Right lung (tissue), 10 donors: ENCODE data around the gene C10orf143. TPM values are rescaled to one million over a fixed set of nuclear protein-coding genes. Genes with fewer than 3 reads are reported as not detected.
A peak's percentile ranks its signal among the peaks of the same experiment; 100 is the strongest.
"Not testable (repeated sequence)": the region's sequence is repeated elsewhere in the genome, so short reads cannot be mapped to it uniquely, and the experiment has no call there.

Experiments
- DNase-seq, 2 donors: peaks; one replicate each; pipeline ENCODE4 v3.0.0-alpha.2; 2013
- long read RNA-seq, 8 donors: transcript quantifications; one replicate each; lab custom pipeline, GENCODE V29; 2026
- polyA plus RNA-seq, 5 donors: library from polyadenylated mRNA; unstranded; fragments of 120-200 nt; gene quantifications; one replicate each; pipeline versions ENCODE4 v1.2.1 to v1.2.3, GENCODE V29; 2013; ENCODE audit warnings: inconsistent platforms in 1 of 5, low replicate concordance in 1 of 5; ENCODE audit not compliant: insufficient read length in 5 of 5, insufficient read depth in 1 of 5

The C10orf143 gene
- polyA plus RNA-seq, result 1 to 10 TPM; 4.1 to 5.8 (median 5.5) TPM
- long read RNA-seq, donor 1, result 0 reads
- long read RNA-seq, donor 2, partial matches to known transcripts, result 0 of 1 reads
- long read RNA-seq, donor 2, other reads (novel, unspliced or antisense), result 0 of 1 reads
- long read RNA-seq, donor 3, result 0 reads
- long read RNA-seq, donor 4, result 0 reads
- long read RNA-seq, donor 5, partial matches to known transcripts, result 0 of 3 reads
- long read RNA-seq, donor 5, other reads (novel, unspliced or antisense), result 0 of 3 reads
- long read RNA-seq, donor 6, result 0 reads
- long read RNA-seq, donor 7, partial matches to known transcripts, result 0 of 1 reads
- long read RNA-seq, donor 7, other reads (novel, unspliced or antisense), result 0 of 1 reads
- long read RNA-seq, donor 8, result 0 reads

DNA sequence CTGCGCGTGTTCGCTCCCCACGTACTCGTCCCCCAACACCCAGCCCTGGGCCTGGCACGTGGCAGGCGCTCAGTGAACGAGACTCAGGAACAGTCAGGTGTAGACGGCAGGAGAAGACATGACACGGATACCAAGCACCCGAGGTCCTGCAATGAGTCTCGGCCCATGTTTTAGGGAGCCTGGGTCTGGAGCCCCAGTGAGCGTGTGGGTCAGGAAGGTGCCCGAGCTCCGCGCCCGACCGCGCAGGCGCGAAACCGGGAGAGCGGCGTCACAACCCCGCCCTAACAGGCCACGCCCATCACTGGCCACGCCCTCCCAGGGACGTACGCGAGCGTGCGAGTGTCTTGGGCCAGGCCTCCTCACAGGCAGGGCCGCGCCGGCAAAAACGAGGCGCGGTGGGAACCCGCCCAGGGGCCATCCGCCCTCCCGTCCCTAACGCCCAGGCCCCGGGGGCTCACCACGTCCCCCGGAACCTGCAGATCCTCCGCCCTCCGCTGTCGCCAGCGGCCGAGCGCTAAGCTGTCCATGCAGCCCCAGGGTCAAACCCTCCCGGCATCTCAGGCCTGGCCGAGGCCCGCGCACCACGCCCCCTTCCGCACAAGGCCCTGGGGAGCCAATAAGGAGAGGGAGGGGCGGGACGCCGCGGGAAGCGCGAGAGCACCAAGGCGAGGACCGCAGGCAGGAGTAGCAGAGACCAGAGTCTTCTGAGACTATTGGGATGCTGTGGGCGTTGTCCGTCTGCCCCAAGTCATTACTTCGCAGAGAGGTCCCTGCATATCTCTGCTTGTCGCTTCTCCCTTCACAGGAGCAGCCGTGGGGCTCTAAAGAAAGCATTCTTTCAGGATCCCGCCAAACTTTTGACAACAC is at the start of gene C10orf143:
Gene C10orf143 (minus strand): TSS at position 585 of the 867 bp plus-strand sequence. CDS start 58 bp downstream, at position 527.
- DNase-seq, result peak; percentile 99 to 100

DNA sequence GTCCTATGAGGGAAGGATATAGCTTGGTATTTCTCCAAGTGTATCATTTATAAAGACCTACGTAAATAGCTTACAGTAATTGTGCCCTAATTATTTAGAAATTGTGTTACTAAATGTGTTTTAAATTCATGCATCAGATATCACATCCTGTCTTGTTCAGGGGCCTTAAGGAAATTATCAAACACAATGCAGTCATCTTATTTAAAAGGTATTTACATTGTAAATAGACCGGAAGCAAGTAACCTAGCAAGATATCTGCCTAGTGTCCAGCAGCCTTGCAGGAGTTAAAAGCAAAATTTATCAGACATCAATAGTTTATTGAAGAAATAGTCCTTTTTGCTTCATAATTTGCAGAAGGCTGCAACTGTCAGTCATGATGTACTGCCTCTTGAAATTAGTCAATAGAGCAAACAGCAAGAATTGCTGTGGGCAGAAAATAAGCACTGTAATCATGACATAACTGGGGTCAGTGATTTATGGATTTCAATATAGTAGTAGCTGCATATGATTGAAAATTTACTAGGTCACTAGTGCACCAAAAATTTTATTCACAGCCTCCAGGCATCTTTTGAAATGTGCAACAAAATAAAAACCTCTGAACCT is 48.7 kb upstream of the C10orf143 start:
- no peak for DNase-seq

- DNase-seq, result no peak
These were observed 35.4 kb upstream of the C10orf143 start for GRCh38 chr10:130146042-130146441.

GRCh38 chr10:130141878-130142277 is 31.2 kb upstream of the C10orf143 start:
- DNase-seq, result no peak

DNA sequence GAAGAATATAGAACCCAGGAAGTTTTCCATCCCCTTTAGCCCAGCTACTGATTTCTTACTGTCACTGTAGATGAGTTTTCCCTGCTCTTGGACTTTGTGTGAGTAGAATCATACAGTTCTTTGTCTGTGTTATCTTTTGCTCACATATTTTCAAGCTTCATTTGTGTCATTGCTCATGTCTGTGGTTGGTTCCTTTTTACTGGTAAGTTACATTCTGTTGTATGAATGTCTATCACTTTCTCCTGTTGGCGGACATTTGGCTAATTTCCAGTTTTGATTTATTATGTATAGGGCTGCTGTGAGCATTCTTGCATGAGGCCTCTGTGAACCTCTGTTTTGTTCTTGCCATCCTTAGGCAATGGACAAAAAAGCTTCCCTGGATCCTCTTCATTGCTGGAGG is 30.8 kb upstream of the C10orf143 start:
- DNase-seq, result no peak

- DNase-seq, result no peak
These were observed 30.4 kb upstream of the C10orf143 start for GRCh38 chr10:130141038-130141437.

DNA sequence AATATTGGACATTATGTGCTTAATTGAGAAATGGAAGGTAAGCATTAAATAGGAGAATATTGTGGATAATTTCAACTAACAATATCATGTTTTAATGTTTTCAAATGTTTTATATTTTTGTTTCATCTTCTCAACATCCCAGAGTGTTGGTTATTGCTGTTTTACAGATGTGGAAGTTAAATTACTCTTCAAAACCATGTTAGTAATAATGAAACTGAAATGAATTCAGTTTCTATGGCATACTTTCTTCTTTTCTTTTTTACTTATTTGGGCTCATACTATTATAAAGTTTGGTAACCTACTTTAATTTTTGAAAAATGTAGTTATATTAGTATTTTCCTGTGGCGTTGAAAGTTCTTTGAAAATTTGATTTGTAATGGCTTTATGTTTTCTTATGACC is 29.8 kb upstream of the C10orf143 start:
- DNase-seq, result no peak

- DNase-seq, result no peak
These were observed 27.8 kb upstream of the C10orf143 start for GRCh38 chr10:130138479-130138866.

- no peak for DNase-seq
These were observed 27.2 kb upstream of the C10orf143 start for GRCh38 chr10:130137659-130138478.

DNA sequence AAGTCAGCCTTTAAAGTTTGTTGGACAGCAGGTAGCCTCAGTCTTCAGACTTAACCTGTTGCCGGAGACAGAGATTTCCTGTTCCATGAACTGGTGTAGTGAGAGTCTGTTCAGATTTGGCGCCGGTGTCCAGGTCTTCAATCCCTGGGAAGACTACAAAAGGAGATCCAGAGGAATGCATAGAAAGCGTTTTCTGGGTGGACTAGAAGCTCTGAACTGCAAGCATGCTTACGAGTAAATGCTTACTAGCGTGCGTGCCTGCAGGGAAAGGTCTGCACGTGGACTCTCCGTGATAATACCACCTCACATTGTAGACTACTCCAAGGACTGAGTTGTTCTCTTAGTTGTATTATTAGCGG is 26.4 kb upstream of the C10orf143 start:
- DNase-seq, result no peak

- DNase-seq, result peak; percentile 81 to 83
These were observed 25.8 kb upstream of the C10orf143 start, which contains the start of gene GLRX3 for GRCh38 chr10:130136226-130137089. TSS of gene GLRX3 (plus strand) at chr10:130136391. CDS start at chr10:130136421, 30 bp downstream.

DNA sequence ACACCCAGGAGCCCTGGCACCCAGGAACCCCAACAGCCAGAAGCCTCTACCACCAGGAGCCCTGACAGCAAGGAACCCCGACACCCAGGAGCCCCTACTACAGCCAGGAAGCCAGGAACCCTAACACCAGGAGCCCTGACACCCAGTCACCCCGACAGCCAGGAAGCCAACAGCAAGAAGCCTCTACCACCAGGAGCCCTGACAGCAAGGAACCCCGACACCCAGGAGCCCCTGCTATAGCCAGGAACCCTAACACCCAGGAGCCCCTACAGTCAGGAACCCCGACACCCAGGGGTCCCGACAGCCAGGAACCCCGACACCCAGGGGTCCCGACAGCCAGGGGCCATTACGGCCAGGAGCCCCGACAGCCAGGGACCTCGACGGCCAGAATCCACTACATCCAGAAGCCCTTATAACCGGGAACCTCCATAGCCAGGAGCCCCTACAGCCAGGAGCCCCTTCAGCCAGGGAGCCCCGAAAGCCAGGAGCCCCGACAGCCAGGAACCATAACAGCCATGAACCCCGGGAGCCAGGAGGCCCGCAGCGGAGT is 25.1 kb upstream of the C10orf143 start:
- DNase-seq, result no peak

GRCh38 chr10:130128922-130129321 is 18.3 kb upstream of the C10orf143 start:
- DNase-seq, result no peak

- no peak for DNase-seq
These were observed 17.6 kb upstream of the C10orf143 start for GRCh38 chr10:130128062-130128781.

- peak; percentile 40 to 50 for DNase-seq
These were observed 16.9 kb upstream of the C10orf143 start for GRCh38 chr10:130127364-130128061.

- no peak for DNase-seq
These were observed 11.0 kb upstream of the C10orf143 start for GRCh38 chr10:130121486-130122079.

GRCh38 chr10:130117535-130117934 is 6.9 kb upstream of the C10orf143 start:
- DNase-seq, result not testable (repeated sequence)

DNA sequence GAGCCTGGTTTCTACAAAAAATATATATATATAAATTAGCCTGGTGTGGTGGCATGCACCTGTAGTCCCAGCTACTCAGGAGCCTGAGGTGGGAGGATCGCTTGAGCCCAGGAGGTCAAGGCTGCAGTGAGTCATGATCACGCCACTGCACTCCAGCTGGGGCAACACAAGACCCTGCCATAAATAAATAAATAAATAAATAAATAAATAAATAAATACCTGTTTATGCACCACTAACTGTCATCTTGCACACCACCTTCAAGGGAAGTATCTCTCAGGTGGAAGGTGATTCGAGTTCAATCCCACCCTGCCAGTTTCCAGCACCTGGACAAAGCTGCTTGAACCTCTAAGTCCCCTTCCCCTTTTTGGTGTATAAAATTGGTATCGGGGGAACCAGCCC is 6.3 kb upstream of the C10orf143 start:
- not testable (repeated sequence) for DNase-seq
